ENCODE data around the gene ACBD6.
A peak's percentile ranks its signal among the peaks of the same experiment; 100 is the strongest.

Gene ACBD6

DNA sequence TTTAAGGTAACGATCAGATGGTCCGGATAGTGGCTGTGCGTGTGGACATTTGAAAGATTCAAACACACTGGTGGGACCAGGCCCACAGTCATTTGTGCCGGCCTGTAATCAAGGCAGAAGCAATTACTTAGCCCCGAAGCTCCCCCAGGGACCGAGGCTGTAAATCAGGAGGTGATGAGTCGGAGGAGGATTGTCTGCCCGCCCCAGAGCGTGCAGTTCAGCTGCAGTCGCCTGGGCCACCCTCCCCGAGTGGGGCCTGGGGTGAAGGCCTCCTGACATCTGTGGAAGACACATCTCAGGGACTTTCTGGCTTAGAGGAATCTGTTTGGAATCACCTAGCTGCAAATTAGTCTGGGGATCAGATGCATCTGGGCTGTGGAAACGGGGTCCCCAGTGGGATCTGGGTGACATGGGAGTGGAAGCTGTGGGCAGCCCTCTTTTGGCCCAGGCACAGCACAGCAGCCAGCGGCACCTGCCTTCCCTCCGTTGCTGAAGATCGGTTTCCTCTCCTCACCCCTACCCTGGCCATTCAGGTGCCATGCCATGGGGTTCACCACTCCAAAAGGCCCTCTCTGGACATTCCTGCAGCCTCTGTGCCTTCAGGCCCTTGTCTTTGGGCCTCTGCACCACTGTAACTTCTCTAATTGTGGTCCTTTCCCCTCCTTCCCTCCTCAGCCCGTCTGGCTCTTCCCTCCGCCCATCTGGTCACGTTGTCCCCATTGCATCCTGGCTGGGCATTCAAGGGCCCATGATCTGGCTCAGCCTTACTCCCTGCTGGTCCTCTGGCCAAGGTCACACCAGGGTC is 246.6 kb downstream of the ACBD6 start:
- DNase-seq (ENCODE audit: low spot score): no peak

DNA sequence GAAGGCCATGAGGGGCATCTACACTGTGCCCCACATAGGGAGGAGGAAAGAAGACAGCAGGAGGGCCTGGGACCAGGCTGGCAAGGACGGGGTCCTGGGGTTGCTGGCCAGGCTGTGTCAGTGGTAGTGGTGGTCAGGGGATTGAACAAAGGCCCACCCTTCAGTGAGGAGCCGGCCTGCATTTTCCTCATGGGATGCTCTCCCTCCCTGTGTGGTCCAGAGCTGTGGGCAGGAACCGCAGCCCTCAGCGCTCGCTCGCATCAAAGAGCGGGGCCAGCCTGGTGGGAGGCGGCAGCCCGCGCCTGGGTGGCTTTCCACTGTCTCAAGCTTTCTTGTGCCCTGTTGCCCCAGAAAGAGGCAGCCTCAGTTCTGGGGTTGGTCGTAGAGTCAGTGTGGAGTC is 247.5 kb downstream of the ACBD6 start:
- DNase-seq (ENCODE audit: low spot score): no peak

DNA sequence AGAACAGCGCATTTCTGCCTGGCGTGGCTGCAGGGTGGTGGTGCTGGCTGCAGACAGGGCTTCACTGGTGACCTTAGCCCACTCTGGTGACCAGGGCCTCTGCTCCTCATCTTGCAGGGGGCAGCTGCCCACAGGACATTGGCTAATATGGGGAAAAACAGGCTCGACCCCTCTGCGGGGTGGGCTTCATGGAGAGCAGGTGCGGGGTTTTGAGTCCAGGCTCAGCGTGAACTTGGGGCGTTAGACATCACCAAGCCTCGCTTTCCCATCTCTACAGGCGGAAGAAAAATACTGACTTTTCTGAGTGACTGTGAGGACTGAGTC is 247.9 kb downstream of the ACBD6 start:
- DNase-seq (ENCODE audit: low spot score): no peak

DNA sequence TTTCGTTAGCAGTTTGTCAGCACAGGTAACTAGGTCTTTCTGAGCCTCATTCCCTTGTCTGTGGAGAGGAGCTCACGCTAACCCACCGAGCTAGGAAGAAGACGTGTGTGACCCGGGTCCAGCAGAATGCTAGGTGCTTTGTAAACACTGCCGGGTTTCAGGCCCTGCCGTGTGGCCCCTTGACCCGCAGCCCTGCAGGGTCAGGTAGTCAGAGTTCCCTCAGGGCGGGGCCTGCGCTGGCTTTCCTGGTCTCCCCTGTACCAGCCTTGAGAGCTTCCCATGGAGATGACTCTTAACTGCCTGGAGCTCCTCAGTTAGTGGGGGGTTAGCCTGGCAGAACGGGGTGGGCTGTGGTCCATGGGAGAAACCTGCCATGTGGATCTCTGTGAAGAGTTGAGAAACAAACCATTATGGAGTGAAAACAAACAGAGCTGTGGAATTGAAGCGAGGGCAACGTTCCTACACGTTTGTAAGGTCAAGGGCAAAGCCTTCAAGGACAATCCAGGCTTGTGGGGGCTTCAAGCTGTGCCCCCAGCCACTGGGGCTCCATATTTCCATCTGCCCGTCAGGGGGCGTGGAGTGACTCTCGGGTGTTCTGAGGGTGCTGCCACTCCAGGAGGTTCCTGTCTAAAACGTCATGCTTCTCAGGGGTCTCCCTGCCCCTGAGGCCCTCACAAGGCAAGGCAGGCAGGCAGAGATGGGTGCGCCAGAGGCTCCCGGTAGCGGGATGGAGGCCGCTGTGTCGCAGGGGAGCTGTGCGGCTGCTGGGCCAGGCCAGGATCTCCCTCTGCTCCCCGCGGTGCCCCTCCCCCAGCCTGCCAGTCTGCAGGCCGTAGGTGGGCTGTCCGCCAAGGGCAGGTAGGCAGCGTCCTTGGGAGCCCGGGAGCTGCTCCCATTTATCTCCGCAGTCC is 248.5 kb downstream of the ACBD6 start:
- no peak for DNase-seq (ENCODE audit: low spot score)

DNA sequence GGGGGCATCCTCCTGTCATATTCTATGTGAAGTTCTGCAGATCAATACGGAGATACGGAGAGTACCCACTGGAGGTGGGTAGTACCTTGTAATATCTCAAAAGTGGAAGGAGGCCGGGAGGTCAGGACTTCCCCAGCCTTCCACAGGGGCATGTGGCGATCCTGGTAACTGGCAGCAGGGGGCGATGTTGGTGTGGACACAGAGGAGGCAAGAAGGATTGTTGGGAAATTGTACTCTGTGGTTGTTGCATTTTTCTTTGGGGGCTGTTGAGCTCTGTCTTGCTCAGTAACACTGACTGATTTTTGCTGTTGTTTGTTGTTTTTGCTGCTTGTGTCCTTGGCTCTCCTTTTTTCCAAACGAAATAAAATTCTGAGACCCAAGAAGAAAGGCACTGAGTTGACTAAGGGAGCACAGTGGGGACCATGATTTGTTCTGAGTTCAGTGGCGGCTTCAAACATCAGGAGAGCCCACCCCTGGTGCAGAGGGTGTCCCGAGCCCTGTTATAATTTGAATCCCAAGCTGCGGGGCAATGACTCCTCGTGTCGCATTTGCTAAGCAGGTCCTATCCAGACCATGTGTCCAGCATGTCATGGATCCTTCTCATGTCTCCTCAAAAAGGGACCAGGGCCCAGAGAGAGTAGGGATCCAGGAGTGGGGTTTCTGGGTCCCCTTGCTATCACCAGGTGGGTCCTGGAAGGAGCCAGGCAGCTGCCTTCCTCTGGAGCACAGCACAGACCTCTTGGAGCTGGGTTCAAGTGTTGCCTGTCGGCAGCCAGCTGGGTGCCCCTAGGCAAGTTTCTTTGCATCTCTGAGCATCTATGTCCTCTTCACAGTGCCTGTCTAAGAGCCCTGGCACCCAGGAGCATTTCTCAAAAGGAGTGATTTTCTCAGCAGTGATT is 249.5 kb downstream of the ACBD6 start:
- DNase-seq (ENCODE audit: low spot score): no peak

DNA sequence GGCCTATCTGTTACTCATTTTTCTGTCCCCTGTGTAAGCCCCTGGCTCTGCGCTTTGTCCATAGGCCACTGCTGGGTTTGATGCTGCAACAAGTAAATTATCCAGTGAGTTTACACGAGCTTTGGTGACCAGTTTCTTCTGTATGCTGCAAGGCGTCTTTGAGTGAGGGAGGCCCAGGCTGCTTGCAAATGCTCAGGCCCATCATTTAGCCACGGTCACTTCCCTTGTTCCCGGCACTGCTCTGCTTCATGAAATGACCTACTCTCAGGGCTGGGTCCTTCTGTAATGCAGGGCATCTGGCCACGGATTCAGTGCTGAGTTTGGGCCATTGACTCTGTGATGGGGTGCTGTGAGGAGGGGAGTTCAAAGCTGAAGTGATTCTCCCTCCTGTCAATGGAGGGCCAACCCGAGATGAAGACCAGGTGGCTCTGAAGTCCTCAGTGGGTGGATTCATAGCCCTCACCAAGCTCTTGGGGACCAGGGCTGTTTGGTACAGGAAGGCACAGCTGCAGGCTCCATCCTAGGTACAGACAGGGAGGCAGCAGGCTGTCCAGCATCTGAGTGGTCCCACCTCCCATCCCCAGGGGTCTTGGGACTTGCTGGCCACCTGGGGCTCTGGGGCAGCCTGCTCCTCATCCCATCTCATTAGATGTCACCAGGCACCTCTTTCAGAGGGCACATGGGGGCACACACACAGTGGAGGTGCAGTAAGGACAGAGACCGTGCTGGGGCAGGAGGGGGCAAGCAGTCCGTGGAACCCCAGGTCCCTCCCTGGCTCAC is 250.7 kb downstream of the ACBD6 start:
- DNase-seq (ENCODE audit: low spot score): no peak

DNA sequence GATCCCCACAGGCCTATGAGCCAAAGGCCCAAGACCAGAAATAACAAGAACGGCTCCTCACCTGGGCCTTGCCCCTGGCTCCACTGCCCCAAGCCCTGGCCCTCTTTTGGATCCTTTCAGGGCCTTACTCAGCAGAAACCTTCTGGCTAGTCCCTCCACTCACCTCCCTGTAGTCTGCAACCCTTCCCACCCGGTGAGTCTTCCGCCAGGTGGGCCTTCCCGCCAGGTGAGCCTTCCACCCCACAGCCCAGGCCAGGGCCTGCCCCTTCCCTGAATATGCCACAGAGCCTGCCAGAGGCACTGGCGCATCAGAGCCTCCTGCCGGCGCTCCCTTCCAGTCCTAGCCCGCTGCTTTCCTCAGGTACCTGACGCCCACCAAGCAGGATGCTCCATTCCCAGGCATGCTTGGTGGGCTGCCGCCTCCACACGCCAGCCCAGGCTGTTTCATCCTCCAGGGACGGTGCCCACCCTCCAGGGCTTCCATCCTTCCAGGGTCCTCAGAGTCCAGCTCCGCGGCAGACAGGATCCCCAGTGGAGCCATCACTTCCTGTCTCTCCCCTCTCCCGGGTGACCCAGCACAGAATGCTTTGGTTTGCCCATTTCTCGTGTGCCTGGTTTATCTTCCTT is 251.4 kb downstream of the ACBD6 start:
- no peak for DNase-seq (ENCODE audit: low spot score)

DNA sequence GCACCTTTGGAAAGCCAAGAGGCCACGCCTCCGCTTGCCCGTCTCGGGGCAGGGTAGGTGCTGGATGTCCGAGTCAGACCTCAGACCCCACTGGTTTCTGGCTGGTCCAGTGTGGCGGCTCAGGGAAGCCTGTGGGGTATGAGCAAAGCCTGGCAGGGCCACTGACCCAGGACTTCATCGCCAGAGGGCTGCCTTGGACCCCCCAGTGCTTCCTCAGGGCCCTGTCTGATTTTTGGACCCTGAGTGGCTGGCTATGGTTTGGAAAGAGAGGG is 251.9 kb downstream of the ACBD6 start:
- DNase-seq (ENCODE audit: low spot score): no peak

DNA sequence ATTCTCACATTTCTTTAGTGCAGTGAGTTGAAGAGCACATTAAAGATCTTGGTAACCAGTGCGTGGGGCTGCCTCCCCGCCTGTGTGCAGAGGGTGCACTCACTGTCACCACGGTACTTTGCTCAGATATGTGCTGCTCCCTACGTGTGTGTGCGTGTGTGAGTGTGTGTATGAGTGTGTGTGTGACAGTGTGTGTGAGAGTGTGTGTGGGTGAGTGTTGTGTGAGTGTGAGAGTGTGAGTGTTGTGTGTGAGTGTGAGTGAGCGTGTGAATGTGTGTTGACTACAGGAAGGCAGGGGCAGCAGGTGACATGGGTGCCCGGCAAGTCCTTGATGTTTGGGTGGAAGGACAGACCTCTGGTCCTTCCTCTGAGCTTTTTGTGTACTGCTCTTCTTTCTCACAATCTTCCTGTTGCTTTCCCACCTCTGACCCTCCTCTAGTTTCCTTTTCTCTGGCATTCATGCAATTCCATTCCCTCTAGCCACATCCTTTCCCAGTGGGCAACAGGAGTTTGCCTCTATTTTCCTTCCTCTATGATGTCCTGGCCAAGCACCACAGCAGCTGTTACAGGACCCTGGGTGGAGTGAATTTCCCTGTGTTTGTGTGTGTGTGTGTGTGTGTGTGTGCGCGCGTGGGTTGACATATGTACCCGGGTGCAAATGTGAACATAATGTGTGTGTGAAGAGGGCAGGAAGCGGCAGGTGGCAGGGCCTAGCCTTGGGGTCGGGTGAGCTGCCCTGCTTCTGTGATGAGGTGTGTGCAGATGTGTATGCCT is 252.5 kb downstream of the ACBD6 start:
- DNase-seq (ENCODE audit: low spot score): no peak

DNA sequence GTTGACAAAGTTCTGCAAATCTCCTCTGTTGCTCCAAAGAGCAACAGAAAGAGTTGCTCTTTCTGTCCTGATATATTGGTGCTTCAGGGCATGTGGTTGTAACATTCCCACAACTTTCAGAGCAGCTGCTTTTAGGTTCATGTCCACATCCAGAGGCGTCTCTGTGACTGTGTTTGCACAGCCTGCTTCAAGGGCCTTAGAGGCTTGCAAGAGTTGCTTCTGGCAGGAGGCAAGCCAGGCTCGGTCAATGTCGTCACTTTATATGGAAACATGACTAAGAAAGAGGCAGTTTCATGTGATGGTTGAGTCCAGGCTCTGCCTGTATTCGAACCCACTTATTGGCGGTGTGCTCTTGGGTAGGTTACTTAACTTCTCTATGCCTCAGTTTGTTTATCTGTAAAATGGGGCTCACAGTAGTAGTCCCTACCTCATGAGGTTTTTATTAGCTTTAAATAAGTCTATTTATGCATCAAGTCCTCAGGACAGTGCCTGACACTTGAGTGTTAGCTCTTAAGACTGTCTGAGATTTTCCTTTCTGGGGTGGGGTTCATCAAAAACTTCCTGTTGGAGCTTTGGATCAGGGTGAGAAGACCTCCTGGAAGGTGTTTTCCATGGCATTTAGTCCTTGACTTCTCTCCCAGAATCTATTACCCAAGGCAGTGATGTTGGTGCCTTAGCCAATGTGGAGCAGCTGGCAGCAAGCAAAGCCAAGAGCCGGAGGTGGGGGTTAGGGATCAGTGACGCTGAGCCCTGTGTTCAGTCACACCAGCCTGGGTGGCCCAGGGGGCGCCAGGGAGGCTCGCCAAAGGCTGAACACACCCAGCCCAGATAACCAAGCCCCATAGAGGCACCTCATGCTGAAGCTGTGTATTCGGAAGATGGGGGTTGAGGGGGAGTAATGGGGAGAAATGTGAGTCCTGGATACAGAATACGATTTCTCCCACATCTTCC is 253.4 kb downstream of the ACBD6 start:
- DNase-seq (ENCODE audit: low spot score): no peak

DNA sequence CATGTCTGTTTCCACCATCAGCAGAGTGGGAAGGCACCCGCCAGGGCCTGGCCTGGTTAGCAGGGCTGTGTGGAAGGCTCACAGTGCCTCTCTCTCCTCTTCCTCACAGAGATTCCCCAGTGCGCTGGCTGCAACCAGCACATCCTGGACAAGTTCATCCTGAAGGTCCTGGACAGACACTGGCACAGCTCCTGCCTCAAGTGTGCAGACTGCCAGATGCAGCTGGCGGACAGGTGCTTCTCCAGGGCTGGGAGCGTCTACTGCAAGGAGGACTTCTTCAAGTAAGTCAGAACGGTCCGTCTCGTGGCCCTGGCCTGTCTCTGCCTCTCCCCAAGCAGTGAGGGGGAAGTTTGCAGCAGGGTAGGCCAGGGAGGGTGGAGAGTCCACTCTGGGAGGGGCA is 254.2 kb downstream of the ACBD6 start:
- no peak for DNase-seq (ENCODE audit: low spot score)

DNA sequence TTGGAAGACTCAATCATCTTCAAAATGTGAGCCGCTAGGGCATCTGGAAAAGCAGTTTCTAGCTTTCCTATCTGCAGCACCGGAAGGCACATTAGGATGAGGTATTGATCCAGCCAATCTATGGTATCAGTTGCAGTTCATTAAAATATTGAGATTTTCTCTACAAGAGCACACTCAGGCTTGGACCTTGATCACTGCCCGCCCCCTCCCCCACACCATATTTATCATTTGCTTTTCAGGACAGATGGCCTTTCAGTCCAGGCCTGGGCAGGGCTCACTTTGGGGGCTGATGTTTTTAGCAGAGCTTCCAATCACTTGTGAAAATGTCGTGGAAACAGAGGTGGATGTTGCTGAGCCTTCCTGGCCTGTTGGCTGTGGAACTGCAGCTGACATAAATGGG is 254.8 kb downstream of the ACBD6 start:
- no peak for DNase-seq (ENCODE audit: low spot score)

DNA sequence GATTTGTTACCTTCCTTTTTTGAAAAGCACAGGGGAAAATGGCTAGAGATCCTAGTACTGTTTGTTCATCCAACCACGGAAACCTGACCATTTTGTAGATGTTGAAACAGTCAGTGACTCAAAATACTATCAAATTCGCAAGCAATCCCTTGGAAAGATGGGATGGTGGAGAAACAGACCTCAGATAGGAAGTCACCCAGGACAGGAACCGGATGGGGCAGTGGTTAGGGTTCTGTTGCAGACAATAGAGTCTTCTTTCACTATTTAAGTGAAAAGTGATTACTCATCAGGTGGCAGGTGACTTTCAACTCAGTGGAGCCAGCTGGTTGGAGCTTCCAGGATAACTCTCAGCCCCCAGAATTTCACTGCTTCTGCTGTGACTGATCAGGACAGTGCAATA is 255.3 kb downstream of the ACBD6 start:
- peak; percentile 53 for DNase-seq (ENCODE audit: low spot score)

DNA sequence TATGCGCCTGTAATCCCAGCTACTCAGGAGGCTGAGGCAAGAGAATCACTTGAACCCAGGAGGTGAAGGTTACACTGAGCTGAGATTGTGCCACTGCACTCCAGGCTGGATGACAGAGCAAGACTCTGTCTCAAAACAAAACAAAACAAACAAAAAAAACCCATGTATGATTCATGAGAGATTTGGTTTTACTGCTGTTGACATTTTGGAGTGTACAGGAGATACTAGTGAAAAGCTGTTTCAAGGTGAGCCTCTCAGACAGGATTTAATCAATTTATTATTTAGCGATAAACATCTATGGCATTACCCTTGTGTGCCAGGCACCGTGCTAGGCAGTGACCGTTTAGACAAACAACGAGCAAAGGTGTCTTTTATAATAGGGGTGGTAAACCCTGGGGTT is 255.8 kb downstream of the ACBD6 start:
- DNase-seq (ENCODE audit: low spot score): no peak

DNA sequence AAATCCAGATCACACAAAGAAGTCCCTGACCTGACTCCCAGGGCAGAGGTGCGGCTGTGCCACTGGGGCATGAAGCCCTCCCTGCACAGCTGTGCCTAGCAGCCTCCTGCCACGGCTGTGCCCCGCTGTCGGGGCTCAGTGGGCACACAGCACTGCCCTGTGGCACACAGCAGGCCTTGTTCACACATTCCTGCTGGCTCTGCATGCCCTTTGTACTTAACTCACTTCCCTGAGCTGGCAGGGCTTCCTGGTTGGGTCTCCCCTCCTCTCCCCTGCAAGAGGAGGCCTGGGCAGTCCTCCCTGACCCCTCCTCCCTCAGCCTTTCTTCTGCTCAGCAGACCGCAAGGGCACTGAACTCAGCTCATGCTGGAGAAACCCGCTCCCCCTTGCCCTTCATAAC is 257.5 kb downstream of the ACBD6 start:
- no peak for DNase-seq (ENCODE audit: low spot score)

DNA sequence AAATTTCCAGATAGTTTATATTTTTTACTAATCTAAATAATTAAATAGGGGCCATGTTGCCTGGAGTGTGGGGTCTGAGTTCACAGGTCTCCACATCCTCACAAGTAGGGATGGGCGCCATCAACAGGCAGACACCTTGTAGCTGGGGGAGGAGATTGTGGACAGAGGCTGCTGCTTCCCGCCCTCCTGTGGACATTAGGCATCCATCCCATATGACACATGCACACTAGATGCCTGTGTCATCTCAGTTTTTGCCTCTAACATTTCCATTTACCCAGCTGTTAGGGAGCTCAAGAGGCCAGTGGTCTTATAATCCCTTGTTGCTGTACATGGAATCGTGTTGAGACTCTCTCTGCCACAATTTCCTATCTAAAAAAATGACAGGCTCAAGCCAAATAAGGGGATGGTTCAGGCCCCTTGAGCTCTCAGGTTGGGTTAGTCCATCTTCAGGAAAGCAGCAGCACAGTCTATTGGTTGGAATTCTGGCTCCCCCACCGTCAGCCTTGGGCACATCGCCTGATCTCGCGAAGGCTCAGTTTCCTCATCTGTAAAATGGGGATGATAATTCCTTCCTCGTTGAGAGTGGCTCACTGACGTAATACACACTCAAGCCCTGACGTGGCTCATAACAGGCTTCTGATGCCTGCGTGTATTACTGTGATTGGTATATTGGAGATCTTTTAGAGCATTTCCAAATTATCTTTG is 258.7 kb downstream of the ACBD6 start:
- DNase-seq (ENCODE audit: low spot score): no peak

DNA sequence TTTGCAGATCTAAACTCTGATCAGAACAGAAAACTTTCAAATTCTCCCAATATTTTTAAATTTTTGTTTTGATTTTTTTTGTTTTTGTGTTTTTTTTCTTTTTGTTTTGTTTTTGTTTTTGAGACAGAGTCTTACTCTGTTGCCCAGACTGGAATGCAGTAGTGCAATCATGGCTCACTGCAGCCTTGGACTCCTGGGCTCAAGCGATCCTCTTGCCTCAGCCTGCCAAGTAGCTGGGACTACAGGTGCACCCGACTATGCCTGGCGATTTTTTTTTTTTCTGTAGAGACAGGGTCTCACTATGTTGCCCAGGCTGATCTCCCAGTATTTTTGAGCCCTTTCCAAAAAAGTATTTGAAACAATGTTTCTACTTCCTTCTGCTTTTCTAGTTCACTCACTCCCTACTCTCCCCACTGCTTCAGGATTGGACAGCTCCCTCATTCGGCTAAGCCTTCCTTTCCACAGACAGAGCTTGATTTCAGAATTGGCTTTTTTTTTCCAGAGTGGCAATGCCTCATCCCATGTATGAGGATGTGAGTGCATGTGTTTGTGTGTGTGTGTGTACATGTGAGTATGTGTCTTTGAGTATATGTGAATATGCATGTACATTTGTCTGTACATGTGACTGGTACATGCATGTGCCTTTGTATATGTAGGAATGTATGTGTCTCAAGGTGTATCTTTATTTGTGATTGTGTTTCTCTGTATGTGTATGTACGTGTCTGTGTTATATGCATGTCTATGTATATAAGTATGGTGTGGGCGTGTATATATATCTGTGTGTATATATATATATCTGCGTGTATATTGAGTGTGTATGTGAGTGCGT is 260.4 kb downstream of the ACBD6 start:
- no peak for DNase-seq (ENCODE audit: low spot score)

All from SW480 (cell line).